Stimulated activated CD4-positive, alpha-beta T cell treated with anti-CD3 and anti-CD28 coated beads, Interleukin-4, amount 100 ng/mL, for 24 hours (primary cell): Measurements from ENCODE around the gene SDR9C7.
"Not testable (repeated sequence)": the region's sequence is repeated elsewhere in the genome, so short reads cannot be mapped to it uniquely, and the experiment has no call there.

Source experiments
- DNase-seq: peaks from one replicate; pipeline ENCODE4 v3.0.0-alpha.2; 2020

The SDR9C7 gene

GRCh38 chr12:56909403-56909802 is 24.8 kb downstream of the SDR9C7 start:
- DNase-seq, result not testable (repeated sequence)

- DNase-seq, result no peak
These were observed 26.1 kb downstream of the SDR9C7 start for GRCh38 chr12:56908136-56908535.

- no peak for DNase-seq
These were observed 28.4 kb downstream of the SDR9C7 start for GRCh38 chr12:56905852-56906251.

- DNase-seq, result no peak
These were observed 30.8 kb downstream of the SDR9C7 start for GRCh38 chr12:56903374-56903773.

DNA sequence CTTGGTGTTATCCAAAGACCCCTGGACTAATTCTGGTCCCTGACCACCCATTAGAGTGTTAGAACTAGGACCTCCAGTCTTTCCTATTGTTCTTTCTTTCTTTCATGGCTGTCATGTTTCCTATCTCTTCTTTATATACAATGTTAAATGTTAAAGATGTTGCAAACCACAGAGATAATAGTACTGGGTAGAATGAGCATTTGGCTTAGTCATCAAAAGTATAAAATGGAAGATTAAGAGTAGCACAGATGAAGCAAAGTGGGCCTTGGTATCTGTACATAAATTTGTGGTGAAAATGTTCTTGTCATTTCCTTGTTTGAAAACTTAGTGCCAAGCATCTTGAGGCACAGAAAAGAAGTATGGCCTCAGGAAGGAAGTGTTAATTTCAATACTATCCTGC is 32.9 kb downstream of the SDR9C7 start:
- not testable (repeated sequence) for DNase-seq

DNA sequence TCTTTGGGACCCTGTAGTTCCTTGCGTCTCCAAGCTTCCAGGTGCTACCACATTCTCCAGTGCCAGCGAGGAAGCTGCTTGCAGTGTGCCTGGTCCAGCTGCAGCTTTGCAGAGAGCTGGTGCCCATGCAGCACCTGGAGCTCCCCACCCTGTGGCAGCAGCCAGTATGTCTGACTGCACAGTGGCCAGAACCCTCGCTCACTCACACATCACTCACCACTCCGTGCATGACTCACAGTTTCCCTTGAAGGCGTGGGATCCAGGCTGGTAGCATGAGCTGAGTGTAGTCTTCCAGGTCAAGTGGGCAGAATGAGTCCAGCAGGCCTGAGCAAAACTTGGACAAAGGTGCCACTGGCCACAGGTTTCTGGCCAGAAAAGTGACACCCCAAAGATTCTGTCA is 33.6 kb downstream of the SDR9C7 start:
- no peak for DNase-seq

GRCh38 chr12:56898938-56899337 is 35.3 kb downstream of the SDR9C7 start:
- no peak for DNase-seq

DNA sequence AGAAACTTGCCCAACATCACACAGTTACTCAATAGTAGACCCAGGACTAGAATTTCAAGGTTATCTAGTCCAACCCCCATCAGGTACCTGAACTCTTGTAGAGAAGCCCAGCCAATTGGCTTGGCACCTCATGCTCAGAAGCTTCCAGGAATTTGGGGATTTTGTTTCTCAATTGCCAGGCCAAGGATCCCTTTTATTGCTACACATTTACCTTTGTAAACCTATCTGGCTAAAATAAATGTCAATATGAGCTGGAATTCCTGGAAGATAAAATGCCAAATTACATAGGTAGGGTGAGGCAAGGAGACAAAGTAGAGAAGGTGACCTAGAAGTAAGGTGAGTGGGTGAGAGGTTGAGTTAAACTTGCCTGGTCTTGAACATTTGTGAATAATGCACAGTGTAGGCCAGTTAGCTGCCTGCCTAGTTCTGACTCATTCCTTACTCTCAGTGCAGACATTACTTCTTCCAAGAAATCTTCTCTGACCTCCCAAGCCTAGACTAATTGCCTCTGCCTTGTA is 36.3 kb downstream of the SDR9C7 start:
- no peak for DNase-seq

- DNase-seq, result no peak
These were observed 38.1 kb downstream of the SDR9C7 start for GRCh38 chr12:56896082-56896481.

DNA sequence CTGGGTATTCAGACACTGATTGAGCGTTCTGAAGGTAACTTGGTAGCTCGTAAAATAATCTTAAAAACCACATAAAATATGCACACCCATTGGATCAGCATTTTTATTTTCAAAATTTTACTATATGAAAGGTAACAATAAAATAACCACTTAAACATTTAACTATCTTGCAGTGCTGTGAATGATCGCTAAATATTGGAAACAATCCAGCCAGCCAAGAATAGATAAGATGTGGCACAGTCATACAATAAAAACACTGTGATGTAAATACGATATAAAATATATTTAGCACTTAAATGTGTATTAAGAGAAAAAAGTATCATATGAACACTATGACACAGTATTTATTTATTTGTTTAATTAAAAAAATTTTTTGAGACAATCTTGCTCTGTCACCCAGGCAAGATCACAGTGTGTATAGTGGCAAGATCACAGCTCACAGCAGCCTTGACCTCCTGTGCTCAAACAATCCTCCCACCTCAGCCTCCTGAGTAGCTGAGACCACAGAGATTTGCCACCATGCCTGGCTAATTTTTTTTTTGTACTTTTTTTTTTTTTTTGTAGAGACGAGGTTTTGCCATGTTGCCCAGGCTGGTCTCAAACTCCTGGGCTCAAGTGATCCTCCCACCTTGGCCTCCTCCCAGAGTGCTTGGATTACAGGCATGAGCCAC is 39.4 kb downstream of the SDR9C7 start:
- no peak for DNase-seq

DNA sequence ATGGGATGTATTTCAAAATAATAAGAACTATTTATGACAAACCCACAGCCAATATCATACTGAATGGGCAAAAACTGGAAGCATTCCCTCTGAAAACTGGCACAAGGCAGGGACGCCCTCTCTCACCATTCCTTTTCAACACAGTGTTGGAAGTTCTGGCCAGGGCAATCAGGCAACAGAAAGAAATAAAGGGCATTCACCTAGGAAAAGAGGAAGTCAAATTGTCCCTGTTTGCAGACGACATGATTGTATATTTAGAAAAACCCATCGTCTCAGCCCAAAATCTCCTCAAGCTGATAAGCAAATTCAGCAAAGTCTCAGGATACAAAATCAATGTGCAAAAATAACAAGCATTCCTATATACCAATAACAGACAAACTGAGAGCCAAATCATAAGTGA is 42.3 kb downstream of the SDR9C7 start:
- not testable (repeated sequence) for DNase-seq

DNA sequence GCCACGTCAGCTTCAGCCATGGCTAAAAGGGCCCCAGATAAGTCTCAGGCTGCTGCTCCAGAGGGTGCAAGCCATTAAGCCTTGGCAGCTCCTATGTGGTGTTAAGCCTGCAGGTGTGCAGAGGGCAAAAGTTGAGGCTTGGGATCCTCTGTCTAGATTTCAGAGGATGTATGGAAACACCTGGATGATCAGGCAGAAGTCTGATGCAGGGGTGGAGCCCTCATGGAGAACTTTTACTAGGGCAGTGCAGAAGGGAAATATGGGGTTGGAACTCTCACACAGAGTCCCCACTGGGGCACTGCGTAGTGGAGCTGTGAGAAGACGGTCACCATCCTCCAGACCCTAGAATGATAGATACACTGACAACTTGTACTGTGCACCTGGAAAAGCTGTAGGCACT is 47.9 kb downstream of the SDR9C7 start:
- DNase-seq, result no peak

- DNase-seq, result no peak
These were observed 48.9 kb downstream of the SDR9C7 start for GRCh38 chr12:56885316-56885715.

GRCh38 chr12:56884421-56884820 is 49.8 kb downstream of the SDR9C7 start:
- no peak for DNase-seq

- not testable (repeated sequence) for DNase-seq
These were observed 51.8 kb downstream of the SDR9C7 start for GRCh38 chr12:56882407-56882806.

DNA sequence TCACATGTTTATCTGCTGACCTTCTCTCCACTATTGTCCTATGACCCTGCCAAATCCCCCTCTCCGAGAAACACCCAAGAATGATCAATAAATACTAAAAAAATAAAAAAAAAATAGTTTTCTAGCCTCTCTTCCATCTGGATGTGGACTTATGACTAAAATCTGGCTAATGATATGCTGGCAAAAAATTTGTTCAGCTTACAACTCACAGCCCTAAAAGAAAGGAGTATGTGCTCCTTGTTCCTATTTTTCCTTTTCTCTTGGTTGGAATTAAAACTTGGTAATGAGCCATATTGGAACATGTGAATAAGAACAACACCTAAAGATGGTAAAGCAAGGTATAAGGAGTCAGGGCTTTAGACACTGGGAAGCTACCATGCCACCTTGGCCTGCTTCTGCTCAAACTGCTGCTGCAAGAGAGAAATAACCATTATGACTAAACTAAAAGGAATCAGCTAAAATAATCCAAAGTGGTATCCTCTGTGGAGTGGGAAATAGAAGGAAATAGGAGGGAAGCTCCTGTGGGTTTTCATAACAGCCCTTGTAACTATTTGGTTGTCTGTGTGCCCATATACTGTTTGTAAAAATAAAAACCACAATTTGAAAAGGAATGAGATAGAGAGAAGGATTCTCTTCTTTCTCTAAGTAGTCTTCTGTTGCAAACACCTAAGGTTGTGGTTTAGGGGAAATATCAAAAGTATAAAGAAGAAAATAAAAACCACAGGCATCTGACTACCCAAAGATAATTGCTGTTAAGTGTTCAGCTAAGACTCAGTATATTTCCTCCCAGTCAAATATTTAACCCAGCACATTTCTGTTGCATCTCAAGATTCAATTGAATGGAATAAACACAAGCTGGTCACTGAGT is 53.8 kb downstream of the SDR9C7 start:
- no peak for DNase-seq

GRCh38 chr12:56879240-56880124 is 54.7 kb downstream of the SDR9C7 start:
- not testable (repeated sequence) for DNase-seq

- no peak for DNase-seq
These were observed 56.2 kb downstream of the SDR9C7 start for GRCh38 chr12:56878010-56878339.

DNA sequence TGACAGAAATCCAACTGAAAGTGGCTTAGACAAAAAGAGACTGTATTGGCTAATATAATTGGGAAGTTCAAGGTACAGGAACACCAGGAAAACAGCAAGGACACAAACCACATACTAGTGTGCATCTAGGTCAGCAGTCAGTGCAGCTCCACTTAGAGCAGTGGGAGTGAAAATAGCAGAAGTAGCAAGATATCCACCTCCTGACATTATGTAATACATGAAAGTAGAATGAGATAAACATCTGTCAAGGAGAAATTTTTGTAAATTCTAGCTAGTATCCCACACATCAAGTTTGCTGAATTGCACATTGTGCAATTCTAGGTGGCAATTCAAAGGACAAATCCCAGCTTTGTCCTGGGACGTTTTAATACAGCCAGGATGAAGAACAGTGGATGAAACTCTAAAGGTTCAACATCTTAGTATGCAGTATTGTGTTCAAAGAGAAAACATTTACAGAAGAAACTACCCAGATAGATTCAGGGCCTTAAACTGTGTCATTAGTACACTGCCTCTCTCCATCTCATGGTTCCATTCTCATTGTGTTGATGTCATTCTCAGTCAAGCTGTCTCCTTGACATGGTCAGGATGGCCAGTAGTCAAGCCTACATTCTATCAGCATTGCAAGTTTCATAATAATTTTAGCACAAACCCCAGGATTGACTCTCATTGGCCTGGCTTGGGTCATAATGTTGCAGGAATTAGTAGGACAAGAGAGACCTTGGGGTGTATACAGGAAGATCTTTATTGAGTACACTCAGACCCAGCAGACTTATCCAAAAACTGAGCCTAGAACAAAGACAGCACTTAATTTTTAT is 56.8 kb downstream of the SDR9C7 start:
- DNase-seq, result no peak

GRCh38 chr12:56874821-56875220 is 59.4 kb downstream of the SDR9C7 start:
- DNase-seq, result no peak

- DNase-seq, result no peak
These were observed 60.8 kb downstream of the SDR9C7 start for GRCh38 chr12:56873382-56873781.
